Activated CD4-positive, alpha-beta T cell treated with anti-CD3 and anti-CD28 coated beads, Interleukin-2, amount 10 ng/mL, durations not matched to agents 24 days and 14 days (primary cell): ENCODE results near the gene S100A6. TPM values are rescaled to one million over a fixed set of nuclear protein-coding genes. Genes with fewer than 3 reads are reported as not detected.
"Not testable (repeated sequence)": the region's sequence is repeated elsewhere in the genome, so short reads cannot be mapped to it uniquely, and the experiment has no call there.

Experiments
- DNase-seq: peaks from one replicate; pipeline ENCODE4 v3.0.0; 2022
- H3K27ac Mint-ChIP-seq: one replicate; pipeline ENCODE4 v1.8.0; 2022; ENCODE audit warnings: mild to moderate bottlenecking, mixed read lengths
- H3K27me3 Mint-ChIP-seq: one replicate; pipeline ENCODE4 v1.8.0; 2022; ENCODE audit warnings: mixed read lengths
- H3K36me3 Mint-ChIP-seq: one replicate; pipeline ENCODE4 v1.8.0; 2022; ENCODE audit warnings: low read depth, mild to moderate bottlenecking, mixed read lengths
- H3K4me1 Mint-ChIP-seq: one replicate; pipeline ENCODE4 v1.8.0; 2021; ENCODE audit warnings: mixed read lengths
- H3K4me3 Mint-ChIP-seq: one replicate; pipeline ENCODE4 v1.8.0; 2022; ENCODE audit warnings: mild to moderate bottlenecking, moderate library complexity, mixed read lengths
- H3K9me3 Mint-ChIP-seq: one replicate; pipeline ENCODE4 v1.8.0; 2021; ENCODE audit warnings: mixed read lengths
- intact Hi-C: fragments of 100-400 bp; cut with micrococcal nuclease; formaldehyde crosslinking; loops from one replicate; pipeline ENCODE4 v1.15.1; 2023
- total RNA-seq: library from RNA; stranded (reverse); gene quantifications from 2 replicates; pipeline ENCODE4 v1.2.3, GENCODE V29; 2022

S100A6 gene
- total RNA-seq, 1 donor from 2014 or later = 166 TPM

GRCh38 chr1:153570874-153571273, 35.1 kb upstream of the S100A6 start:
- Mint-ChIP-seq H3K36me3 (no peaks in the 10 kb centered on the region), H3K4me3 (no peak overlapping the region), H3K27me3 (no peaks in the 10 kb centered on the region), H3K4me1 (peaks cover 49% of the 10 kb centered on the region), H3K9me3 (no peaks in the 10 kb centered on the region), H3K27ac (no peak overlapping the region)
- DNase-seq = no peak
- intact Hi-C loops = loop anchor here (5.0 kb wide), 1 partner anchor 61 kb away; the partner anchor contains the start of gene CHTOP

- intact Hi-C loops = no loop called here
- H3K4me3 Mint-ChIP-seq = peak overlapping the region; percentile 27
- DNase-seq = no peak
- no peaks in the 10 kb centered on the region for H3K36me3 Mint-ChIP-seq
- peaks cover 54% of the 10 kb centered on the region for H3K4me1 Mint-ChIP-seq
- no peaks in the 10 kb centered on the region for H3K27me3 Mint-ChIP-seq
- H3K9me3 Mint-ChIP-seq = no peaks in the 10 kb centered on the region
- no peak overlapping the region for H3K27ac Mint-ChIP-seq
Observed at GRCh38 chr1:153569465-153569864, 33.7 kb upstream of the S100A6 start.

GRCh38 chr1:153568367-153569099, 32.7 kb upstream of the S100A6 start:
- peak; percentile 95 for DNase-seq
- H3K9me3 Mint-ChIP-seq = no peaks in the 10 kb centered on the region
- no peaks in the 10 kb centered on the region for H3K27me3 Mint-ChIP-seq
- H3K27ac Mint-ChIP-seq = peak overlapping the region; percentile 81
- intact Hi-C loops = loop anchor here (1.0 kb wide), 4 partner anchors 23 to 57 kb away; partner anchors contain the start of gene S100A4
- H3K4me3 Mint-ChIP-seq = peak overlapping the region; percentile 75
- peaks cover 54% of the 10 kb centered on the region for H3K4me1 Mint-ChIP-seq
- H3K36me3 Mint-ChIP-seq = no peaks in the 10 kb centered on the region

DNA sequence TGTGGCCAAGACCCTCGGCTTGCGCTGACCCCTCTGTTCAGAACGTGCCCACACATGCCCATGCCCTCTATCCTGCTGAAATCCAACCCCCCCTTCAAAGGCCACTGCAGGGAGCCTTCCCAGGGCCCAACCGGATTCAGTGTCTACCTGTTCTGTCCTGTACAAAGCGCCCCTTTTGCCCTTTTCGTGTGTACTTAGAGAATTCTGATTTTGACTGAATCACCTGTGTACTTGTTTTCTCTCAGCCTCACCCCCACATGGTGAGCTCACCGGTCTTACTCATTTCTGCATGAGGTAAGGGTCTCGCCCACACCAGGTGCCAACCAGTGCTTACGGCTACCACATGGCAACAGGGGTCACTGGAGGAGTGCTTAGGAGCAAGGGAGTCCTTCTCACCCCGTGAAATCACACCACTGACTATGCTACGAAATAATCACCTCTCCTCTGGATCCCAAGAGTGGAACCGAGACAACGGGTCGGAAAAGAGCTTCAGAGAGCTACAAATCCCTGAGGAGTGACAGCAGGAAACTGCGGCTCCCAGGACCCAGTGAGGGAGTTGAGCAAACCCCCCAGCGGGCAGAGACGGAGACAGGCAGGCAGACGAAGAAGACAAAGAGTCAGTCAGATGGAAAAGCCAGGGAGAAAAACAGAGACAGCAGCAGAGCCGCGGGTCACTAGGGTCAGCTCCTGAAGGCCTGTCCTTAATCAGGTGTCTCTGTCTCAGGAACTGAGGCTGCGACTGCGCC, 32.0 kb upstream of the S100A6 start:
- H3K4me1 Mint-ChIP-seq = peaks cover 48% of the 10 kb centered on the region
- H3K36me3 Mint-ChIP-seq = no peaks in the 10 kb centered on the region
- peak overlapping the region; percentile 19 for H3K4me3 Mint-ChIP-seq
- no peaks in the 10 kb centered on the region for H3K27me3 Mint-ChIP-seq
- H3K9me3 Mint-ChIP-seq = no peaks in the 10 kb centered on the region
- peak; percentile 67 for DNase-seq
- intact Hi-C loops = loop anchor here (1.0 kb wide), 4 partner anchors 22 to 56 kb away; partner anchors contain the start of gene S100A4
- peak overlapping the region; percentile 87 for H3K27ac Mint-ChIP-seq

GRCh38 chr1:153566414-153567371, 30.9 kb upstream of the S100A6 start:
- Mint-ChIP-seq H3K36me3 (no peaks in the 10 kb centered on the region), H3K4me1 (peaks cover 41% of the 10 kb centered on the region), H3K9me3 (no peaks in the 10 kb centered on the region), H3K27ac (peak overlapping the region; percentile 88), H3K27me3 (no peaks in the 10 kb centered on the region), H3K4me3 (peak overlapping the region; percentile 63)
- intact Hi-C loops = no loop called here
- DNase-seq = peak; percentile 91

GRCh38 chr1:153565529-153566374, 30.0 kb upstream of the S100A6 start, which contains the start of gene S100A2:
TSS of gene S100A2 (minus strand) at chr1:153565844. CDS start at chr1:153563877, 1,967 bp downstream.
- peak; percentile 72 for DNase-seq

GRCh38 chr1:153563991-153564390, 28.2 kb upstream of the S100A6 start:
- Mint-ChIP-seq H3K27ac (no peak overlapping the region), H3K9me3 (no peaks in the 10 kb centered on the region), H3K4me3 (no peak overlapping the region), H3K27me3 (no peaks in the 10 kb centered on the region), H3K36me3 (no peaks in the 10 kb centered on the region), H3K4me1 (peaks cover 32% of the 10 kb centered on the region)
- no peak for DNase-seq
- intact Hi-C loops = no loop called here

More at GRCh38 chr1:153565529-153566374, 30.0 kb upstream of the S100A6 start, which contains the start of gene S100A2:
- no peaks in the 10 kb centered on the region for H3K9me3 Mint-ChIP-seq
- no peaks in the 10 kb centered on the region for H3K36me3 Mint-ChIP-seq
- no peaks in the 10 kb centered on the region for H3K27me3 Mint-ChIP-seq
- H3K4me1 Mint-ChIP-seq = peaks cover 38% of the 10 kb centered on the region
- peak within 1 kb of the TSS; percentile 99 for H3K27ac Mint-ChIP-seq
- intact Hi-C loops = no loop called here
- H3K4me3 Mint-ChIP-seq = peak within 1 kb of the TSS; percentile 71

DNA sequence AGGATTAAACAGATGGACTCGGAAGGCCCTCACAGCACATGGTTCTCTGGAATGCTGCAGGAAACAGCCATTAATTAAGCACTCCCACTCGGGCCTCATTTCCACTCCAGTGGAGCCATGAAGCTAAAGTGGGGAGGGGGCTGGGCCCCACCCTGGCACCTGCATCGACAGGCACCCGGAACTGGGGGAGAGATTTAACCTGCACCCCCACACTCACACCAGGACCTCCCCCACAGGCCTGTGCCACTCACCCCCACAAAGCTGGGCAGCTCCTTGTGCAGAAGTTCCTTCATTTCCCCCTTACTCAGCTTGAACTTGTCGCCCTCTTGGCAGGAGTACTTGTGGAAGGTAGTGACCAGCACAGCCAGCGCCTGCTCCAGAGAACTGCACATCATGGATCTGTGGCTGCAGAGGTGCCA, 27.7 kb upstream of the S100A6 start:
- intact Hi-C loops = no loop called here
- Mint-ChIP-seq H3K4me1 (peaks cover 28% of the 10 kb centered on the region), H3K9me3 (no peaks in the 10 kb centered on the region), H3K27me3 (no peaks in the 10 kb centered on the region), H3K27ac (no peak overlapping the region), H3K4me3 (no peak overlapping the region), H3K36me3 (no peaks in the 10 kb centered on the region)
- DNase-seq = no peak

GRCh38 chr1:153562021-153562420, 26.2 kb upstream of the S100A6 start:
- H3K27ac Mint-ChIP-seq, H3K36me3 Mint-ChIP-seq, intact Hi-C loops, H3K4me3 Mint-ChIP-seq, DNase-seq, H3K27me3 Mint-ChIP-seq, H3K9me3 Mint-ChIP-seq: not testable (repeated sequence)
- H3K4me1 Mint-ChIP-seq = peaks cover 16% of the 10 kb centered on the region

- Mint-ChIP-seq H3K27ac (no peak overlapping the region), H3K36me3 (no peaks in the 10 kb centered on the region), H3K27me3 (no peaks in the 10 kb centered on the region), H3K9me3 (no peaks in the 10 kb centered on the region), H3K4me3 (no peak overlapping the region), H3K4me1 (peaks cover 12% of the 10 kb centered on the region)
- DNase-seq = no peak
- intact Hi-C loops = no loop called here
Observed at GRCh38 chr1:153561466-153561985, 25.7 kb upstream of the S100A6 start.

- Mint-ChIP-seq H3K4me3 (no peak overlapping the region), H3K9me3 (no peaks in the 10 kb centered on the region), H3K36me3 (no peaks in the 10 kb centered on the region), H3K4me1 (peaks cover 11% of the 10 kb centered on the region), H3K27ac (no peak overlapping the region), H3K27me3 (no peaks in the 10 kb centered on the region)
- DNase-seq = no peak
- intact Hi-C loops = no loop called here
Observed at GRCh38 chr1:153560771-153561465, 25.1 kb upstream of the S100A6 start.

GRCh38 chr1:153560241-153560640, 24.4 kb upstream of the S100A6 start:
- Mint-ChIP-seq H3K4me1 (peaks cover 7% of the 10 kb centered on the region), H3K4me3 (no peak overlapping the region), H3K27ac (no peak overlapping the region), H3K27me3 (no peaks in the 10 kb centered on the region), H3K36me3 (no peaks in the 10 kb centered on the region), H3K9me3 (no peaks in the 10 kb centered on the region)
- DNase-seq = no peak
- intact Hi-C loops = no loop called here
